OCI-LY7 (cell line): ENCODE data around the gene YPEL3. TPM values are rescaled to one million over a fixed set of nuclear protein-coding genes. Genes with fewer than 3 reads are reported as not detected.

ENCODE experiments used
- BruUV-seq: library from RNA; stranded (reverse); fragments of 400-500 nt; replicated peaks from 2 replicates; lab custom pipeline; 2021; lab: Mats Ljungman, UMichigan
- CTCF ChIA-PET: fragments of 300-600 bp; sonication (Branson Sonifier 250); formaldehyde crosslinking; loops from one replicate; lab custom pipeline; 2022; ENCODE audit warnings: antibody characterized with exemption; ENCODE audit not compliant: unreplicated experiment; lab: Charles Lee
- POLR2A ChIA-PET: fragments of 300-600 bp; sonication (Branson Sonifier 250); formaldehyde crosslinking; loops from one replicate; lab custom pipeline; 2022; ENCODE audit warnings: antibody characterized with exemption; lab: Charles Lee
- DNase-seq: peaks from one replicate; pipeline ENCODE4 v3.0.0-alpha.2; 2015; ENCODE audit warnings: low spot score
- H2AFZ ChIP-seq: fragments of 200-600 bp; sonication (generic), shearing (Covaris generic); 2 replicates; pipeline ENCODE4 v1.6.1; 2014; ENCODE audit warnings: mild to moderate bottlenecking, antibody characterized with exemption, low read length, moderate library complexity
- H3K27ac ChIP-seq: fragments of 200-600 bp; sonication (generic); 2 replicates; pipeline ENCODE4 v1.5.1; 2014; ENCODE audit warnings: mixed run types, low read depth, mild to moderate bottlenecking, moderate library complexity, low read length, inconsistent platforms; ENCODE audit not compliant: poor library complexity, severe bottlenecking
- H3K36me3 ChIP-seq: fragments of 200-600 bp; sonication (generic); 2 replicates; pipeline ENCODE4 v1.6.1; 2014; ENCODE audit warnings: mild to moderate bottlenecking, antibody characterized with exemption, low read length, moderate library complexity, mixed read lengths; ENCODE audit not compliant: insufficient read depth
- H3K4me1 ChIP-seq: fragments of 200-600 bp; sonication (generic); 2 replicates; pipeline ENCODE4 v1.5.1; 2014; ENCODE audit warnings: mild to moderate bottlenecking, low read length; ENCODE audit not compliant: insufficient read depth, poor library complexity, severe bottlenecking
- H3K4me2 ChIP-seq: fragments of 200-600 bp; sonication (generic); 2 replicates; pipeline ENCODE4 v1.6.1; 2014; ENCODE audit warnings: mild to moderate bottlenecking, low read length
- H3K4me3 ChIP-seq: fragments of 200-600 bp; sonication (generic); 2 replicates; pipeline ENCODE4 v1.5.1; 2014; ENCODE audit warnings: mild to moderate bottlenecking, low read depth, low read length; ENCODE audit not compliant: poor library complexity, severe bottlenecking
- H3K79me2 ChIP-seq: fragments of 200-600 bp; sonication (generic); 2 replicates; pipeline ENCODE4 v1.6.1; 2016; ENCODE audit warnings: low read depth, mild to moderate bottlenecking, low read length, moderate library complexity, mixed read lengths; ENCODE audit not compliant: insufficient read depth
- H3K9me2 ChIP-seq: fragments of 200-600 bp; sonication (generic); 2 replicates; pipeline ENCODE4 v1.6.1; 2016; ENCODE audit warnings: mild to moderate bottlenecking, low read length, mixed read lengths; ENCODE audit not compliant: insufficient read depth
- H3K9me3 ChIP-seq: fragments of 200-600 bp; sonication (generic); 2 replicates; pipeline ENCODE4 v1.6.1; 2014; ENCODE audit warnings: mild to moderate bottlenecking, mixed run types, low read length, mixed read lengths
- H4K20me1 ChIP-seq: fragments of 200-600 bp; sonication (generic); 2 replicates; pipeline ENCODE4 v1.6.1; 2014; ENCODE audit warnings: mild to moderate bottlenecking, antibody characterized with exemption, low read length, moderate library complexity, mixed read lengths; ENCODE audit not compliant: insufficient read depth
- EZH2phosphoT487 ChIP-seq: fragments of 200-600 bp; sonication (generic); IDR thresholded peaks from 2 replicates; pipeline ENCODE4 v1.6.1; 2018; ENCODE audit warnings: low read depth, borderline replicate concordance, mild to moderate bottlenecking, mixed run types, antibody characterized with exemption, low read length, moderate library complexity, mixed read lengths
- intact Hi-C: fragments of 100-400 bp; cut with micrococcal nuclease; formaldehyde crosslinking; loops from one replicate; pipeline ENCODE4 v1.10.0; 2022; ENCODE audit not compliant: unreplicated experiment
- total RNA-seq, 2 experiments: library from RNA; depleted of rRNA in 1 of 2; stranded (reverse); fragments of >200 nt in 1 of 2; shearing (Covaris generic) in 1 of 2; gene quantifications; 2 replicates each; pipeline ENCODE4 v1.2.3, GENCODE V29; 2014 to 2022
- TF ChIP-seq, protein P1 (sequence below): fragments of 200-600 bp; sonication (generic); conservative IDR thresholded peaks from 2 replicates; pipeline ENCODE4 v1.5.1; 2014; ENCODE audit warnings: mild to moderate bottlenecking, antibody characterized with exemption, low read length, moderate library complexity, mixed read lengths

YPEL3 gene
- total RNA-seq, 2 experiments from 2014 or later: 17.5 to 34.5 TPM

DNA sequence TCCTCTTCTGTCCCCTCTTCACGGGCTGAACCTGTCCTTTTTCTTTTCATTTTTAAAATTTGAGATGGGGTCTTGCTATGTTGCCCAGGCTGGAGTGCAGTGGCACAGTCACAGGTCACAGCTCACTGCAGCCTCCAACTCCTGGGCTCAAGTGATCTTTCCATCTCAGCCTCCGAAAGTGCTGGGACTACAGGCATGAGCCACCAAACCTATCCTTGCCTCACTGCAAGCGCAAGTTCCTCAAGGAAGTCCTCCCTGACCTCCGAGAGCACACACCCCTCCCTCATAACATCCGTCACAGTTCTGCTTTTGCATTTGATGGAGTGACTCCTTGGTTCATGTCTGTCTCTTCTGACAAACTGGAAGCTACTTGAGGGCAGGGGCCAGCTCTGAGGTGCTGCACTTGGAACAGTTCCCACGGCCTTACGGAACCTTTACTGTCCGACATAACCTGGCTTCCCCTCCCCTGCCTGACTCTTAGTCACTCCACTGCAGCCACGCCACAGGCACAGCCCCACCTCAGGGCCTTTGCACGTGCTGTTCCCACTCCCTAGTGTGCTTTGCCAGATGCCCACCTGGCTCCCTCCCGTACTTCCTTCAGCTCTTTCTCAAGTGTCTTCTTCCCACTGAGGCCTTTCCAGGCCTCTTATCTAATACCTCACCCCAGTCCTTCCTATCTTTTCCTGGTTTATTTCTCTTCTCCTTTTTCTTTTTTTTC is 8.7 kb downstream of the YPEL3 start:
- no peaks in the 10 kb centered on the region for H4K20me1 ChIP-seq
- TF ChIP-seq, protein P1, sequence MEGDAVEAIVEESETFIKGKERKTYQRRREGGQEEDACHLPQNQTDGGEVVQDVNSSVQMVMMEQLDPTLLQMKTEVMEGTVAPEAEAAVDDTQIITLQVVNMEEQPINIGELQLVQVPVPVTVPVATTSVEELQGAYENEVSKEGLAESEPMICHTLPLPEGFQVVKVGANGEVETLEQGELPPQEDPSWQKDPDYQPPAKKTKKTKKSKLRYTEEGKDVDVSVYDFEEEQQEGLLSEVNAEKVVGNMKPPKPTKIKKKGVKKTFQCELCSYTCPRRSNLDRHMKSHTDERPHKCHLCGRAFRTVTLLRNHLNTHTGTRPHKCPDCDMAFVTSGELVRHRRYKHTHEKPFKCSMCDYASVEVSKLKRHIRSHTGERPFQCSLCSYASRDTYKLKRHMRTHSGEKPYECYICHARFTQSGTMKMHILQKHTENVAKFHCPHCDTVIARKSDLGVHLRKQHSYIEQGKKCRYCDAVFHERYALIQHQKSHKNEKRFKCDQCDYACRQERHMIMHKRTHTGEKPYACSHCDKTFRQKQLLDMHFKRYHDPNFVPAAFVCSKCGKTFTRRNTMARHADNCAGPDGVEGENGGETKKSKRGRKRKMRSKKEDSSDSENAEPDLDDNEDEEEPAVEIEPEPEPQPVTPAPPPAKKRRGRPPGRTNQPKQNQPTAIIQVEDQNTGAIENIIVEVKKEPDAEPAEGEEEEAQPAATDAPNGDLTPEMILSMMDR: no peak
- no peak for TF ChIP-seq EZH2phosphoT487
- POLR2A ChIA-PET: interaction anchor here (0.7 kb wide), 1 partner anchor 973 kb away, joined by 8 read pairs; no protein-coding TSS in a partner anchor
- no peak for DNase-seq
- H3K4me2 ChIP-seq: no peak overlapping the region
- H2AFZ ChIP-seq: no peak overlapping the region
- H3K27ac ChIP-seq: no peak overlapping the region
- BruUV-seq: no TSS peak
- CTCF ChIA-PET: no interaction called here
- peaks cover 50% of the 10 kb centered on the region for H3K36me3 ChIP-seq
- no peaks in the 10 kb centered on the region for H3K79me2 ChIP-seq
- intact Hi-C loops: no loop called here
- H3K4me3 ChIP-seq: no peak overlapping the region
- no peaks in the 10 kb centered on the region for H3K9me3 ChIP-seq
- peaks cover 10% of the 10 kb centered on the region for H3K4me1 ChIP-seq
- H3K9me2 ChIP-seq: no peaks in the 10 kb centered on the region

DNA sequence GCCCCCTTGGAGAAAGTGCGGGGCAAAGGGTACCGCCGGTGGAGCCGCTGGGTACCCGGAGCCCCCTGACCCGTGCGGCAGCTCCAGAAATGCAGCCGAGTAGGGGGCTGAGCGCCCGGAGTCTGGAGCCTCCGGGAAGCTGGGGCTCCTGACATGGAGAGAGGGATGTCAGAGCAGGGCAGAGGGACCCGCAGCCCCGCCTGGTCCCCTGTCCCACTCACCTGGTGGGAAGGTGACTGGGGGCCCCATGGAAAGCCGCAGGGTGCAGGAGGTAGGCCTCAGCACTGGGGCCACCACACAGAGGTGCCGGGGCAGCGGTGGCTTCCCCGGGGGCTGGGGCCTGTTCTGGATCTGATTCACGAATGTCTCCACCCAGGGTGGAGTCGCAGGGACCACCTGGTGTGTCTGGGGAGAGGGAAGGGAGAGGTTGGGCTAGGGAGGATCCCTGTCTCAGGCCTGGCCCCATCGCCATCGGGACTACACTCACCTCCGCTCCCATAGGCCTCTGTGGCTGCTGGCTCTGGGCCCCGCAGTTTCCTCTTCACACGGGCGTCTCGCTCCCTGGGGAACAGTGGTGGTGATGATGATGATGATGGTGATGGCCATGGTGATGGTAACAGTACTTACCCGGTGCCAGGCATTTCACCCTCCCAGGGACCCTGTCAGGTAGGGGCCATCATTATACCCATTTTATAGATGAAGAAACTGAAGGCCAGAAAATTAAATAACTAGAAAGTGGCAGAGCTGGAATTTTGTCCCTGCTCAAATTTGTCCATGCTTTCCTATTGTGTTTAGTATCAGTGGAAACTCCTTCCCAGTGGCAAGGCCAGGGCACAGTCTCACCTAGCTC is 9.5 kb downstream of the YPEL3 start:
- H3K4me2 ChIP-seq: no peak overlapping the region
- DNase-seq: no peak
- POLR2A ChIA-PET: interaction anchor here (0.5 kb wide), 1 partner anchor 182 kb away, joined by 6 read pairs; no protein-coding TSS in a partner anchor

More for the DNA sequence above, 9.5 kb downstream of the YPEL3 start:
- CTCF ChIA-PET: no interaction called here
- Histone ChIP-seq H3K4me1 (peaks cover 5% of the 10 kb centered on the region), H3K4me3 (no peak overlapping the region), H3K79me2 (no peaks in the 10 kb centered on the region), H3K27ac (no peak overlapping the region), H3K36me3 (peaks cover 55% of the 10 kb centered on the region), H2AFZ (no peak overlapping the region), H3K9me3 (no peaks in the 10 kb centered on the region), H4K20me1 (no peaks in the 10 kb centered on the region), H3K9me2 (no peaks in the 10 kb centered on the region)
- TF ChIP-seq, protein P1: no peak
- TF ChIP-seq EZH2phosphoT487: no peak
- BruUV-seq: no TSS peak
- intact Hi-C loops: no loop called here
